ENCODE results near the gene NMT2. TPM values are rescaled to one million over a fixed set of nuclear protein-coding genes. Genes with fewer than 3 reads are reported as not detected.
A peak's percentile ranks its signal among the peaks of the same experiment; 100 is the strongest.
"Not testable (repeated sequence)": the region's sequence is repeated elsewhere in the genome, so short reads cannot be mapped to it uniquely, and the experiment has no call there.

Gene NMT2
- polyA plus RNA-seq (2012; ENCODE audit: insufficient read depth, insufficient read length) = 28.3 TPM

DNA sequence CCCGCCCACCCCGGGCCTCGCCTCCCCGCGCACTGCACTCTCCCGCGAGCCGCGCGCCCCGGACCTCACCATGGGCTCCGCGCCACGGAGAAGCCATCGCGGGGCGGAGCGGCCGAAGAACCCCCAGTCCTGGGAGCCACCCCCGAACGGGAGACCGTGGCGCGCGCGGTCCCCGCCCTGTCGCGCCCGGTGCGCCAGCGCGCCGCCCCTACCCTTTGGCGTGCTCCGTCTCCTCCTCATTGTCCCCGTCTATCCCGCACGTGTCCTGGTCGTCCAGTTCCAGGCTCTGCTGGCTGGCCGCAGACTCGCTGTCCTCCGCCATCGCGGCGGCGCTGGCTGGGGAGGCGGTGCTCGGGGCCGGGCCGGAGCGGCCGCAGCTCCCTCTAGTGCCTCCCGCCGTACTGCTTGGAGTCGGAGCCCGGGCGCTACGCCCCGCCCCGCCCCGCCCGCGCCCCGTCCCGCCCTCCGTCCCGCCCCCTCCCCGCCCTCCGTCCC, at the start of gene NMT2:
Gene NMT2 (minus strand): TSS at position 403 of the 495 bp plus-strand sequence. CDS start 81 bp downstream, at position 322.
- no peak for DNase-seq (ENCODE audit: low read depth, low spot score)
- peak within 1 kb of the TSS; percentile 67 for H3K4me3 ChIP-seq (ENCODE audit: low read length)

DNA sequence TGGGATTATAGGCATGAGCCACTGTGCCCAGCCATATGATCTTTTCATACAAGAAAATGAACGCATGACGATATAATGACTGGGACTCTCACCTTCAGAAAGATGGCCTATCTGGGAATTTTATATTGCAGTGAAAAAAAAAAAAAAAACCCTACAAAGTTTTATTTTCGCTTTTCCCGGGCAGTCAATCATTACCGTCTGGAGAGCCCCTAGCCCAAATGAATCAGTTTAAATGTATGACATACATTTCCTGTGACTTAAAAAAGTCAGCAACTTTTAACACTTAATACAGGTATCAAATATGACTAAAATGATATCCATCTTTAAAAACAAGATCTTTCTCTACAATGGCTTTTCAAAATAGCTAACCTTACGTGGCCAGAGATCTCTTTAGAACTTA, 48.2 kb upstream of the NMT2 start:
- no peak overlapping the region for H3K4me3 ChIP-seq (ENCODE audit: low read length)
- DNase-seq (ENCODE audit: low read depth, low spot score) = no peak

DNA sequence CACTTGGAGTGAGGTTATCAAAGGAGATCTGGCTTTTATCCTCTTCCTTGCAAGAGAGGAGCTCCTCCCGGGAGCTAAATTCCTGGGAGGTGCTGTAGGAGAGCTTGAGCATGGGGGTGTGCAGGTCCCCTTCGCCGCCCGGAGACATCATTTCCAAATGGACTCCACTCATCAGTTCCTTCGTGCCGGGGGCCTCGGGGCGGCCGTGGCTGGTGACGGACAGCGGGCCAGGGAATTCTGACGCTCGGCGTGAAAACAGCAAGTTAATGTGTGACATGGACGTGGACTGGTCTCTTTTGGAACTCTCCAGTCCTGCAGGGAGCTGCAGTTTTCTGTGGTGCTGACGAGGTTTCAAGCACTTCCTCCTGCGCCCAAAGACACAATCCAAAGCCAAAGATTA, 45.7 kb upstream of the NMT2 start:
- no peak for DNase-seq (ENCODE audit: low read depth, low spot score)
- H3K4me3 ChIP-seq (ENCODE audit: low read length) = no peak overlapping the region

DNA sequence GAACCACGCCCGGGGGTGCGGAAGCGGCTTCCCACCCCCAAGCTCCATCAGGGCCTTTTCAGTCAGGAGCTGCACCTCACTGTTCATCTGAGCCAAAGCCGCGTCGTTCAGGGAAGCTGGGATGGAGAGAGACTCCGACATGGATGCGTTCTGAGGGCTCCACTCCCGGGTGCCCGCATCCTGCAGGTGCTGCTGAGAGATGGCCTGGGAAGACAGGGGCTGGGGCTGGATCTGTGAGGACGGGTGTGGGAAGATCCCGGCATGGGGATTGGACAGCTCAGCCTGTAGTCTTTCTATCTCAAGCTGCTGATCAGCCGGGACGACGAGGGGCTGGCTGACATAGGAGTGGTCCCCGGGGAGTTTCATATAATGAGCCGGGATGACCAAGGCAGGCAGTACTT, 45.0 kb upstream of the NMT2 start:
- no peak overlapping the region for H3K4me3 ChIP-seq (ENCODE audit: low read length)
- DNase-seq (ENCODE audit: low read depth, low spot score) = no peak

DNA sequence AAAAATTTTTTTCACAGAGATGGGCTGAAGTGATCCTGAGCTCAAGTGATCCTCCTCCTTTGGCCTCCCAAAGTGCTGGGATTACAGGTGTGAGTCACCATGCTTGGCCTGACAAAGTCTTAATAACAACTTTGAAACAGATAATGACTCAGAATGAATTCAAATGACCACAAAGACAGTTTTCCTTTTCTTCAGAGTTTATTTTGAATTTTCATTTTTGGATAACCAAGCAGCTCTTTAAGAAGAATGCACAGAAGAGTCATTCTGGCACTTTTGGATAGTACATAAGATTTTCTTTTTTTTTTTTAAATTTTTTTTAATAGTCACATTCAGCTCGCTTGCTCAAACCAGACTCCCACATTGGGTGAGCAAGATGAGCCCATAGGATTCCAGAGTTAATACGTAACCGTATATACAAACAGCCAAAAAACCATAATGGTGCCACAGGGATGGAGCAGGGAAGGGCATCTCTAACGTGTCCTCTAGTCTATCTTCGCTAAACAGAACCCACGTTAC, 43.0 kb upstream of the NMT2 start:
- H3K4me3 ChIP-seq (ENCODE audit: low read length) = no peak overlapping the region
- no peak for DNase-seq (ENCODE audit: low read depth, low spot score)

DNA sequence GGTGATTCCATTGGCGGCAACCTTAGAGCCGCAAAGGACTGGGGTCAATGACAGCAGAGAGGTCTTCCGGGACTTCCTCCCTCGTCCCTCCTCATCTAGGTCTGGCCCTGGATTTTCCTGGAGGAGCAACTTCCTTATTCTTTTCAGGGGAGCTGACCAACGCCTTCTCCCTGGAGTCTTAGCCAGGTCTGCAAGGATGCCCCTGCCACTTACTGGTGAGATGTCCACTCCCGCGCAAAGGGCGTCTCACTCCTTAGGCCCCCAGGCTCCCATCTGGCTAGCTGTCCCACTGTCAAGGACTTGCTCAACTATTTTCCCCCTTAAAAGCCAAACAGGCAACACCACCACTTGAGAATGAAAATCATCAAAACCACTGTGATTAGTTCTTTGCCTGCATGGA, 42.0 kb upstream of the NMT2 start:
- no peak overlapping the region for H3K4me3 ChIP-seq (ENCODE audit: low read length)
- DNase-seq (ENCODE audit: low read depth, low spot score) = no peak

DNA sequence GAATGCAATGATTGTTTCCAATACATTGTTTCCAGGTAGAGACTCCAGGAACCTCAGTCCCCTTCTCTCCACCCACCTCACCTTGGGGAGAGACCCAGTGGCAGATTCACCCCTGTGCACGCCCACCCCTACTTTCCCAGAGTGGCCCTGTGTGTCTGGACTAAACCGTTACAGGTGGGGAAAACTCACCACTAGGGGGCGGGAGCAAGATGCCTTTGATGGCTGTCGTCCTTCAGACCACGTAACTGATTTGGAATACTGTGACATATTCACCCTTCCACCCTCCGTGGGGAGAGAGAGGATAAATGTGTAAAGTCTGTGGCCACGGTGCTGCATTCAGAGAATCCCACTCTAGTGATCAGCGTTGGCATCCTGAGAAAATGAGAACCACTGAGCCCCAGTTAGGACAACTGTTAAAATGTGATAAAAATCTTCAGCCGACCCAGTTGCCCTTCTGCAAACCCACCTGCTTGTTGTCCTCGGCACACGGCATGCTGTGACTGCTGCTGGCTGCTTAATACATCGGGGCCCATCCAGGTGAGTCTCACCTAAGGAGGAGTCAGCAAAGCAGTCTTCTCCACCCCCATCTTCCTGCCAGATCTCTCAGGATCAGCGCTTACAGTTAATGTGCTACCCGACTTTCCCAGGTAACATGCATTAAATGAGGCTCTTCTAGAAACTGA, 41.5 kb upstream of the NMT2 start:
- H3K4me3 ChIP-seq (ENCODE audit: low read length) = no peak overlapping the region
- DNase-seq (ENCODE audit: low read depth, low spot score) = peak; percentile 77

DNA sequence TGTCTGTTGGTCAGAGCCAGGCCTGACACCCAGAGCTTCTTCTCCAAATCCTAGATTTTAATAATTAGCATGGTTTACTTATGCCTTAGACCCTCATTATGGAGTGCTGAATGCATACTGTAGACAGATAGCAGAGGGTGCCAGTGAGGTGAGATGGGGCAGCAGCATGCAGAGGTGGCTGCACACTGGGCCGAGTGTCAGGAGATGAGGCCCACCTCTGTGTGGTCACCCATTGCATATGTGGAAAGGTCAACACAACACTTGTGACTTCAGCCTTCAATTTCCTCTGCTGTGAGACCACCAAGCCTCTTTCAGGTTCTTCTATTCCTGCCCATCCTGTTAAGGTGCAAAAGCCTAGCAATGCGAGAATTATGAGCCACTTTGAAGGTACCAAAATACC, 39.7 kb upstream of the NMT2 start:
- peak overlapping the region; percentile 48; the same call in 1 of the 2 replicates for H3K4me3 ChIP-seq (ENCODE audit: low read length)
- DNase-seq (ENCODE audit: low read depth, low spot score) = peak; percentile 5

DNA sequence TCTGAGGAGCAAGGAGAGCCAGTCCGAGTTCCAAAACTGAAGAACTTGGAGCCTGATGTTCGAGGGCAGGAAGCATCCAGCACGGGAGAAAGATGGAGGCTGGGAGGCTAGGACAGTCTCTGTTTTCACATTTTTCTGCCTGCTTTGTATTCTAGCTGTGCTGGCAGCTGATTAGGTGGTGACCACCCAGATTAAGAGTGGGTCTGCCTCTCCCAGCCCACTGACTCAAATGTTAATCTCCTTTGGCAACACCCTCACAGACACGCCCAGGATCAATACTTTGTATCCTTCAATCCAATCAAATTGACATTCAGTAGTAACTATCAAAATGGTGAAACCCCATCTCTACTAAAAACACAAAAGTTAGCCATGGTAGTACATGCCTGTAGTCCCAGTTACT, 38.9 kb upstream of the NMT2 start:
- not testable (repeated sequence) for H3K4me3 ChIP-seq (ENCODE audit: low read length); DNase-seq (ENCODE audit: low read depth, low spot score)

DNA sequence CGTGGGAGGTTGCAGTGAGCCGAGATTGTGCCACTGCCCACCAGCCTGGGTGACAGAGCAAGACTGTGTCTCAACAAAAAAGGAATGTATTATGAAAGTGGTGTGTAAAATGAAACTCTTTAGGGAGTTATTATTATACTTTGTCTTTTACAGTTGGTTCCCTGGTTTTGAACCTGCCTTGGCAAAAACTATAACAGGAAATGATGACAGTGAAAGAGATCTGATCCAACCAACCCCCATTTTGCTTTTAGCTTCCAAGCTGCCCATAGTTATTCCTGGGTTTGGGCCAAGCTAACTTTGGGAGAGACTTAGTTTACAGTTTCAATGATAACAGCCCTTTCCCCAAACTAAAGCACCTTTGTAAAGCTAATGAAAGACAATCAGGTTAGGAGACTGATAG, 34.1 kb upstream of the NMT2 start:
- no peak overlapping the region for H3K4me3 ChIP-seq (ENCODE audit: low read length)
- DNase-seq (ENCODE audit: low read depth, low spot score) = no peak

DNA sequence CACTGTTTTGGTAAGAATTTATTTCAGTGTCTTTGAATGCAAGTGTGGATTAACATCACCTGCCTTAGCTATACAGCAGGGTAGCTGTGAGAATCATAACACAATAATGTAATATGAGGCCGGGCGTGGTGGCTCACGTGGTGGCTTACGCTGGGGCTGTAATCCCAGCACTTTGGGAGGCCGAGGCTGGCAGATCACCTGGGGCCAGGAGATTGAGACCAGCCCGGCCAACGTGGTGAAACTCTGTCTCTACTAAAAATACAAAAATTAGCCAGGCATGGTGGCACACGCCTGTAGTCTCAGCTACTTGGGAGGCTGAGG, 33.8 kb upstream of the NMT2 start:
- DNase-seq (ENCODE audit: low read depth, low spot score); H3K4me3 ChIP-seq (ENCODE audit: low read length): not testable (repeated sequence)

DNA sequence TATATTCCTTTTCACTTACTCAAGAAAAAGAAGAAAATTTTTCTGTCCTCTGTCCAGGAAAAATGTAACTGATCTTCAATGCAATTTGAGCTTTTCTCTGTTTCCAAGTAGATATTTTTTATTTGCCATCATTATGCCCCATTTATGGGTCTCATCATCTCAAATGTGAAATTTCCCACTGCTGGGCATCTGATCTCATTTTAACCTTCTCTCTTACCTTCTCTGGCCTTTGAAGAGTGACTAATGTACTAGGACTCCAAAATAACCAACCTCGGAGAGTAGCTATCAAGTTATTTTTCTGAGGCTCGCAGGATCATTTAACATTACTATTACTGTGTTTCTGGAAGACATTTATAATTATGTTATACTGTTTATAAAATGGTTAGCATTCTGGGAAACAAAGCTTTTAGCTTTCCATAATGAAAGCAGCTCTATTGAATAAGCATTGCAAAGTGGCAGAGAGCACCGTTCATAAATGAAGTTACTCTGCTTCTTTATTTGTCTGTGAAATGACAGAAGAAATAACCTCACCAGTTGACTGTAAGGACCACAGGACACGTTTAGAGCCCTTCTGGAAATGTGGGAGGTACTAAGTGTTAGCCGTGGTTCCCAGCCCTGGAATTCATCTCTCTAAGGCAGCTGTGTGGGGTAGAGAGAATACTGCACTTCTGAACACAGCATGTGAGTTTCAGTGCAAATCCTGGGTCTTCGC, 33.3 kb upstream of the NMT2 start:
- DNase-seq (ENCODE audit: low read depth, low spot score) = no peak
- H3K4me3 ChIP-seq (ENCODE audit: low read length) = no peak overlapping the region

DNA sequence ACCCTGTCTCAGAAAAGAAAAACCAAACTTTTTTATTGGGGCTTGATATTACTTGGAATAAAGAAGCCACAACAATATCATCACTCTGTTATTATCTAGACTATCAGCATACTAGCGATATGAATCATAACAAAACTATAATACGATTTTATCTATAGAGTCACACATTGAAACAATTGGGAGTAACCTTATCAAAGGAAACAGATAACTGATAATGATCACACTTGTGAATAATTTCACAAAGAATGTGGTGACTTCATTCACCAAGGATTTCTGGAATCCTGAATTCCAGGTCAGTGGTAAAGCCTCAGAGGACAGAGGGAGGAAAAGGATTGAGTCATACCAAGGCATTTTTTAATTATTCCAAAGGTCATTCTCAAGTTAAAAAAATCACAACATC, 32.1 kb upstream of the NMT2 start:
- no peak overlapping the region for H3K4me3 ChIP-seq (ENCODE audit: low read length)
- no peak for DNase-seq (ENCODE audit: low read depth, low spot score)

DNA sequence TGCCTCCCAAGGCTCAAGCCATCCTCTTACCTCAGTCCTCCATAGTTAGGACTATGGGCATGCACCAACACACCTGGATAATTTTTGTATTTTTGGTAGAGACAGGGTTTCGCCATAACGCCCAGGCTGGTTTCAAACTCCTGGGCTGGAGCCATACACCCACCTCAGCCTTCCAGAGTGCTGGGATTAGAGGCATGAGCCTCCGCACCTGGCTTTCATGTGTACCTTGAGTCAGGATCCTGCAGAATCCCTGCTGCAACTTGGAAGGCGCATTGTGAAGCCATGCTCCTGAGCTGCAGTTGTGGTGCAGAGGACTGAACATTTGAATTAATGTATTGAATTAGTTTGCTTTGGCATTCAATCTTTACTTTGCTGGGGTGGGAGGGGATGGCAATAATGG, 29.4 kb upstream of the NMT2 start:
- DNase-seq (ENCODE audit: low read depth, low spot score) = no peak
- no peak overlapping the region for H3K4me3 ChIP-seq (ENCODE audit: low read length)

DNA sequence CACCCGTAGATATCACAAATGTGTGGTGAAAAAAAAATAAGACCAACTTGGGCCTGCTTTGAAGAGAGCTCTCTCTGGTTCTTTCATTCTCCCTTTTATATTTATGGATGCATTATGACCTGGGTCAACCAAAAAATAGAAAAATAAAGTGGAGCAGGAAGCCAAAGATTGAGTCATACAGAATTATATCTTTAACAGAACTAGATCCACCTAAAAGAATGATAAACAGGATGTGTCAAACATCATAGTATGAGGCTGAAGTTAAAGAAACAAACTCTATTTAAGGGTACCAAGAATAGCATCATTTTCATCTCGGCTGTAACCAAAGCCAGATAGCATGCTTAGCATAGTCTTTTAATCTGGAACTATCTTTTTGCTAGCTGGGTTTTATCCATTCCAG, 28.8 kb upstream of the NMT2 start:
- no peak overlapping the region for H3K4me3 ChIP-seq (ENCODE audit: low read length)
- DNase-seq (ENCODE audit: low read depth, low spot score) = no peak

DNA sequence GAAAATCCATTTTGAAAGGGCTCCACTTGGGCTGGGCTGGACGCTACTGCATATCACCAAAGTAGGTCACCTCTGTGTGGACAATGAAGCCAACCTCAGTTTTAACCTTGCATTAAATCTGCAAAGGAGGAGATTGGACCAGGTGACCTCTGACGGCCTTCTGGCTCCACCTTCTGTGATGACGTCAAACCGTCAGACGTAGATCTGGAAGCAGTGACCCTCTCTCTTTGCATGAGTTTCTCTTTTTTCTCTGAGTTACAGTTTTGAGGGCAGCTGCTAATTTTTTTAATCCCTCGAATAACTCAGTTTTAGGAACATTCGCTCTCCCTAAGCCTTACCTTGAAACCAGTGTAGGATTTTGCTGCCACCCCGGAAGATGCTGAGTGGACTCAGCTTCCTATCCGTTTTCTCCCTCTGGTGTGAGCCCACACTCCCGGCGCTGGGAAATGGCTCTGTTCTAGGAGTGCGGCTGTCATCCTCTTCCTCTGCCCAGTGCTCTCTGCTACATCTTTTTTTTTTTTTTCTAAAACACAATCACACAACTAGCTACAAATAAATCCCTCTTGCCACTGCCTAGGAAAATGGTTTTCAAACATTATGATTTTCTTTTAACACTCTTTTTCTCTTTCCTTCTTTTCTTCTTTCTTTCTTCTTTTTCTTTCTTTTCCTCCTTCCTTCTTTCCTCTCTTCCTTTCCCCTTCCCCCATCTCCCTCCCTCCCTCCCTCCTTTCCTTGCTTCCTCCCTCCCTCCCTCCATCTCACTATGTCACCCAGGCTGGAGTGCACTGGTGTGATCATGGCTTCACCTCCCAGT, 27.7 kb upstream of the NMT2 start:
- no peak overlapping the region for H3K4me3 ChIP-seq (ENCODE audit: low read length)
- no peak for DNase-seq (ENCODE audit: low read depth, low spot score)

DNA sequence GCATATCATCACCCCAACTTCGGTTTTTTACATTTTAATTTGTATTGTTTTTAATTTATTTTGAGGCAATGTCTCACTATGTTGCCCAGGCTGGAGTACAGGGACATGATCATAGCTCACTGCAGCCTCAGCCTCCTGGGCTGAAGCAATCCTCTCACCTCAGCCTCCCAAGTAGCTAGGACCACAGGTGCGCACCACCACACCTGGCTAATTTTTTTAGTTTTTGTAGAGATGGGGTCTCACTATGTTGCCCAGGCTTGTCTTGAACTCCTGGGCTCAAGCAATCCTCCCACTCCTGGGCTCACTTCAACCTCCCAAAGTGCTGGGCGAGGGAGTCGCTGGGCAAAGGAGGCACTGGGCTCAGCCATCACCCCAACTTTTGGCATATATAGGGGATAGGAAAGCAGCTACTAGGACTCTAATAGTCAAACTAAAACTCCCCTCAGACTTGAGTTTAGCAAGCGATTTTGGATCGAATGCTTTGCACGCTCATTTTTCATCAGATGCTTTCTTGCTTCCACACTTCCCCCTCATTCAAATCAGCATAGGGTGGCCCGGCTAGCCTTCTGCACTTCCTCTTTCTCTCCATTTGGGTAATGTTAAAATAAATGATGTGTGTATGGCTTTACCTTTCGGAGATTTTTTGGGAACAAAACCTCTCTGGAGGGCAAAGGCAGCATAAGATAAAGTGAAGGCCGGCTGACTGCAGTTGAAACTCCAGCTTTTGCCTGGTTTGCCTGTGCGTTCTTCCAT, 20.8 kb upstream of the NMT2 start:
- DNase-seq (ENCODE audit: low read depth, low spot score) = no peak
- H3K4me3 ChIP-seq (ENCODE audit: low read length) = no peak overlapping the region

DNA sequence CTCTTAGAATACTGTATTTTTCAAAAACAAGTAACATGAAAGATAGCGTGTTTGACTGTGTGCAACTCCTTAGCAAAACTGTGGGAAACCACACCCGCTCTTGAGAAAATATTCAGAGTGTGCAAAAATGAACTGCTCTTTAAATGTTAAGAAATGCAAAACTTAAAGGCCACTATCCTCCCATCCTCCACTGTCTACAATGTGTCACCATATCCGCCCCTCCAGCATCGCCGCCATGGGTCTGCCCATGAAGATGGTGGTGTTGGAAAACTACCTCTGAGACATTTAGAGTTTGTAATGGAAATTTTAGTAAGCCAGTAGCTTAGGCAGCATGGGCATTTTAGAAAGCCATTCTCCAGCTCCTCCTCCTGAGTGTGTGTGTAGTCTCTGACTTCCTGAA, 20.1 kb upstream of the NMT2 start:
- no peak overlapping the region for H3K4me3 ChIP-seq (ENCODE audit: low read length)
- DNase-seq (ENCODE audit: low read depth, low spot score) = no peak

All from Jurkat, Clone E6-1 (cell line).